ENCODE data around the gene ERICH6B. TPM values are rescaled to one million over a fixed set of nuclear protein-coding genes. Genes with fewer than 3 reads are reported as not detected.

The ERICH6B gene
- total RNA-seq, 1 experiment from 2014 or later, result not detected

GRCh38 chr13:45621950-45622349 is 6.4 kb upstream of the ERICH6B start:
- Histone ChIP-seq H3K4me3 (ENCODE audit: low read length) (no peak overlapping the region), H3K4me1 (ENCODE audit: low read length) (no peaks in the 10 kb centered on the region), H3K79me2 (ENCODE audit: low read length) (no peaks in the 10 kb centered on the region), H3K36me3 (ENCODE audit: insufficient read depth, low read length) (no peaks in the 10 kb centered on the region), H4K20me1 (ENCODE audit: insufficient read depth, low read depth, low read length) (no peaks in the 10 kb centered on the region), H3K9ac (ENCODE audit: low read length) (no peak overlapping the region), H3K27me3 (ENCODE audit: low read length) (no peaks in the 10 kb centered on the region), H3K27ac (ENCODE audit: low read length) (no peak overlapping the region), H3K9me3 (ENCODE audit: low read length) (no peaks in the 10 kb centered on the region), H2AFZ (ENCODE audit: low read length) (no peak overlapping the region), H3K4me2 (ENCODE audit: low read depth, low read length, poor library complexity, severe bottlenecking) (no peak overlapping the region), H3K9me2 (replicated peaks; ENCODE audit: insufficient read depth, low read length) (no peaks in the 10 kb centered on the region)
- DNase-seq, result no peak

DNA sequence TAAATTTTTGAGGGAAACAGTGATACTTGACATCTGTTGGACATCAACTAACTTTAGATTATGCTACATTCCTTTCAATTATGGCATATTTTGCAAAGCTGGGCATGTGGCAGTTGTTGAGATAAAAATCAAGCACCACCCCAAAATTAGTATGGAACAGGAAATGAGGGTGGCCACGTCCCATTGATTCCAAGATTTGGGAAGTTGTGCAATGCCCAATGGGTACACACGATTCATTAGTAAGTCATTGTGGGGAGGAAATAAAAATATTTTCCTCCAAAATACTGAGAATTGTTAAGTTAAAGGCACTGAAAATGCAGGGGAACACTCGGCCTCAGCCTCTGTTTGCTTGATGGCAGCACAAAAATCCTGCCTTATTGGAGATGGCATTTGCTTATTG is 7.6 kb downstream of the ERICH6B start:
- H3K27ac ChIP-seq (ENCODE audit: low read length), result no peak overlapping the region
- no peaks in the 10 kb centered on the region for H4K20me1 ChIP-seq (ENCODE audit: insufficient read depth, low read depth, low read length)
- H2AFZ ChIP-seq (ENCODE audit: low read length), result no peak overlapping the region
- H3K9me2 ChIP-seq (replicated peaks; ENCODE audit: insufficient read depth, low read length), result no peaks in the 10 kb centered on the region
- H3K4me3 ChIP-seq (ENCODE audit: low read length), result no peak overlapping the region
- H3K9me3 ChIP-seq (ENCODE audit: low read length), result no peaks in the 10 kb centered on the region
- H3K27me3 ChIP-seq (ENCODE audit: low read length), result no peaks in the 10 kb centered on the region
- no peaks in the 10 kb centered on the region for H3K4me1 ChIP-seq (ENCODE audit: low read length)
- H3K4me2 ChIP-seq (ENCODE audit: low read depth, low read length, poor library complexity, severe bottlenecking), result no peak overlapping the region
- H3K9ac ChIP-seq (ENCODE audit: low read length), result no peak overlapping the region
- no peaks in the 10 kb centered on the region for H3K36me3 ChIP-seq (ENCODE audit: insufficient read depth, low read length)
- no peaks in the 10 kb centered on the region for H3K79me2 ChIP-seq (ENCODE audit: low read length)
- DNase-seq, result no peak

DNA sequence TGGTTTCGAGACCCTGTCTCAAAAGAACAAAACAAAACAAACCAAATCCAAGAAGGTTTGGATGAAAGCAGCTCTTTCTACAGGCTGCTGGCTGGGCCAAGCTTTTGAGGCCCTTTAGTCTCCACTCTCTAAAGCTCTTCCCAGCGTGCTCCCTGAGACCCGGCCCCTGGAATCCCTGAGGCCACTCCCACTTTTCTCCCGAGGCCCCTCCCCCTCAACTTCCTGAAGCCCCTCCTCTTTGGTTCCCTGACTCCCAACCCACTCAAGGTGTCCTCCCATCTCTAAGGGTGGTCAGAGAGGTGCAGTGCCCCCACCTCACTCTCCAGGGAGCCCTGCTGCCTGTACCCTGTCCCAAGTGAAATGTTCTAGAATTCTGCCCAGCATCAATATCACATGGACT is 10.6 kb downstream of the ERICH6B start:
- no peaks in the 10 kb centered on the region for H3K79me2 ChIP-seq (ENCODE audit: low read length)
- no peaks in the 10 kb centered on the region for H3K36me3 ChIP-seq (ENCODE audit: insufficient read depth, low read length)
- H4K20me1 ChIP-seq (ENCODE audit: insufficient read depth, low read depth, low read length), result no peaks in the 10 kb centered on the region
- no peaks in the 10 kb centered on the region for H3K4me1 ChIP-seq (ENCODE audit: low read length)
- DNase-seq, result no peak
- no peak overlapping the region for H2AFZ ChIP-seq (ENCODE audit: low read length)
- no peak overlapping the region for H3K4me2 ChIP-seq (ENCODE audit: low read depth, low read length, poor library complexity, severe bottlenecking)
- H3K9ac ChIP-seq (ENCODE audit: low read length), result no peak overlapping the region
- H3K27ac ChIP-seq (ENCODE audit: low read length), result no peak overlapping the region
- H3K9me3 ChIP-seq (ENCODE audit: low read length), result no peaks in the 10 kb centered on the region
- no peak overlapping the region for H3K4me3 ChIP-seq (ENCODE audit: low read length)
- H3K9me2 ChIP-seq (replicated peaks; ENCODE audit: insufficient read depth, low read length), result no peaks in the 10 kb centered on the region
- H3K27me3 ChIP-seq (ENCODE audit: low read length), result no peaks in the 10 kb centered on the region

DNA sequence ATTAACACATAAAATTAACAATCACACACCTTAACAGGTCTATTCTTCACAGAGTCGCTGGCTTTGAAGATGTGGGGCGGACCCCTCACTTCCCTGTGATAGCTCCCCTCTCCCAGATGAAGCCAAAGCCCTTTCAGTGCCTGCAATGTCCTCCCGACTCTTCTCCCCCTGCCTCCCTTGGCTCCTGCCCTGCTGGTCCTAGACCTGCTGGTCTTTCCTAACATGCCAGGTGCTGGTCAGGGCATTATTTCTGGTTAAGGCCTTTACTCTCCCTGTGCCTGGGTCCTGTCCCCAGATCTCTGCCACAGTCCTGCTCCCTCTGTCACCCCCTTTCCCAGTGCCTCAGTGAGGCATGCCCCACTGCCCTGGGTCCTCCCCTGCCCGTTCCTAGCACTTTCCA is 12.2 kb downstream of the ERICH6B start:
- no peak overlapping the region for H2AFZ ChIP-seq (ENCODE audit: low read length)
- H3K4me1 ChIP-seq (ENCODE audit: low read length), result no peaks in the 10 kb centered on the region
- H3K27ac ChIP-seq (ENCODE audit: low read length), result no peak overlapping the region
- H3K36me3 ChIP-seq (ENCODE audit: insufficient read depth, low read length), result no peaks in the 10 kb centered on the region
- no peak overlapping the region for H3K4me2 ChIP-seq (ENCODE audit: low read depth, low read length, poor library complexity, severe bottlenecking)
- no peaks in the 10 kb centered on the region for H3K9me2 ChIP-seq (replicated peaks; ENCODE audit: insufficient read depth, low read length)
- H3K9me3 ChIP-seq (ENCODE audit: low read length), result no peaks in the 10 kb centered on the region
- no peaks in the 10 kb centered on the region for H3K79me2 ChIP-seq (ENCODE audit: low read length)
- H3K4me3 ChIP-seq (ENCODE audit: low read length), result no peak overlapping the region
- no peak for DNase-seq
- H4K20me1 ChIP-seq (ENCODE audit: insufficient read depth, low read depth, low read length), result no peaks in the 10 kb centered on the region
- H3K9ac ChIP-seq (ENCODE audit: low read length), result no peak overlapping the region
- no peaks in the 10 kb centered on the region for H3K27me3 ChIP-seq (ENCODE audit: low read length)

- no peaks in the 10 kb centered on the region for H3K9me3 ChIP-seq (ENCODE audit: low read length)
- no peak overlapping the region for H3K4me2 ChIP-seq (ENCODE audit: low read depth, low read length, poor library complexity, severe bottlenecking)
- no peaks in the 10 kb centered on the region for H3K4me1 ChIP-seq (ENCODE audit: low read length)
- no peaks in the 10 kb centered on the region for H3K9me2 ChIP-seq (replicated peaks; ENCODE audit: insufficient read depth, low read length)
- no peak overlapping the region for H3K9ac ChIP-seq (ENCODE audit: low read length)
- no peaks in the 10 kb centered on the region for H3K79me2 ChIP-seq (ENCODE audit: low read length)
- no peak overlapping the region for H2AFZ ChIP-seq (ENCODE audit: low read length)
- no peaks in the 10 kb centered on the region for H3K36me3 ChIP-seq (ENCODE audit: insufficient read depth, low read length)
- no peak for DNase-seq
- H3K4me3 ChIP-seq (ENCODE audit: low read length), result no peak overlapping the region
- no peaks in the 10 kb centered on the region for H3K27me3 ChIP-seq (ENCODE audit: low read length)
- H4K20me1 ChIP-seq (ENCODE audit: insufficient read depth, low read depth, low read length), result no peaks in the 10 kb centered on the region
- H3K27ac ChIP-seq (ENCODE audit: low read length), result no peak overlapping the region
These were observed 13.1 kb downstream of the ERICH6B start for GRCh38 chr13:45602183-45603170.

GRCh38 chr13:45601680-45602079 is 13.9 kb downstream of the ERICH6B start:
- no peaks in the 10 kb centered on the region for H3K36me3 ChIP-seq (ENCODE audit: insufficient read depth, low read length)
- no peak overlapping the region for H3K4me2 ChIP-seq (ENCODE audit: low read depth, low read length, poor library complexity, severe bottlenecking)
- H3K4me1 ChIP-seq (ENCODE audit: low read length), result no peaks in the 10 kb centered on the region
- H3K9me3 ChIP-seq (ENCODE audit: low read length), result no peaks in the 10 kb centered on the region
- no peaks in the 10 kb centered on the region for H3K79me2 ChIP-seq (ENCODE audit: low read length)
- no peak overlapping the region for H3K27ac ChIP-seq (ENCODE audit: low read length)
- H3K9ac ChIP-seq (ENCODE audit: low read length), result no peak overlapping the region
- no peak overlapping the region for H3K4me3 ChIP-seq (ENCODE audit: low read length)
- H4K20me1 ChIP-seq (ENCODE audit: insufficient read depth, low read depth, low read length), result no peaks in the 10 kb centered on the region
- no peak for DNase-seq
- H3K27me3 ChIP-seq (ENCODE audit: low read length), result no peaks in the 10 kb centered on the region
- H2AFZ ChIP-seq (ENCODE audit: low read length), result no peak overlapping the region
- no peaks in the 10 kb centered on the region for H3K9me2 ChIP-seq (replicated peaks; ENCODE audit: insufficient read depth, low read length)

GRCh38 chr13:45598597-45598996 is 16.9 kb downstream of the ERICH6B start:
- no peaks in the 10 kb centered on the region for H3K9me2 ChIP-seq (replicated peaks; ENCODE audit: insufficient read depth, low read length)
- no peak overlapping the region for H3K9ac ChIP-seq (ENCODE audit: low read length)
- no peak overlapping the region for H3K4me2 ChIP-seq (ENCODE audit: low read depth, low read length, poor library complexity, severe bottlenecking)
- no peak overlapping the region for H2AFZ ChIP-seq (ENCODE audit: low read length)
- no peaks in the 10 kb centered on the region for H3K9me3 ChIP-seq (ENCODE audit: low read length)
- no peaks in the 10 kb centered on the region for H3K27me3 ChIP-seq (ENCODE audit: low read length)
- no peak overlapping the region for H3K27ac ChIP-seq (ENCODE audit: low read length)
- DNase-seq, result no peak
- no peak overlapping the region for H3K4me3 ChIP-seq (ENCODE audit: low read length)
- no peaks in the 10 kb centered on the region for H3K79me2 ChIP-seq (ENCODE audit: low read length)
- H3K36me3 ChIP-seq (ENCODE audit: insufficient read depth, low read length), result no peaks in the 10 kb centered on the region
- H4K20me1 ChIP-seq (ENCODE audit: insufficient read depth, low read depth, low read length), result no peaks in the 10 kb centered on the region
- H3K4me1 ChIP-seq (ENCODE audit: low read length), result no peaks in the 10 kb centered on the region

DNA sequence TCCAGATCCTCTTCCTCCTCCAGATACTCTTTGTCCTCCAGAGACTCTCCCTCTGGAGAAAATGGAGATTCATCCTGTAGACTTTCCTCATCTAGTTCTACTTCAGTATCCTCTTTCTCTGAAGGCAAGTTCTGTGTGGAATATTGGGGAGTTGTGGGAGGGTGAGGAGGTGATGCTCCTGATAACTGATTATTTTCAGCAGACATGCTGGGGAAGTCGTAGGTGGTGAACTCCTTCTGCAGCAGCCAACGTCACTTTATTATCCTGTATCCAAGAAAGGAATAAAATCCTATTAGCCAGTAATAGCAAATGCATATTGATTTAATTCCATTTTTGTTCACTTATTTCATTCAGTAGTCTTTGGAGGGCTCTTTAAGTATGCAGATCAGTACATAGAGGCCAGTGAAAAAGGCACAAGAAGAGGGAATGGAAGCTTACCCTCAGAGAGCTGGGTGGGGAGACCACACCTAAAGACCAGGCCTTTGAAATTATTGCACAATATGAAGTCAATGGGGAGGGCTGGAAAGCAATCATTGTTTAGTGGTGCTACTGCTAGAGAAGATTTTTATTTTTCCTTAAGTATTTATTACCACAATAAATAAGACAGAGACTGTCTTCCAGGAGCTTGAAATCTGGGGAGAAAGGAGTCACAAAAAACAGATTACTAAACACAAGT is 18.6 kb downstream of the ERICH6B start:
- no peaks in the 10 kb centered on the region for H3K9me3 ChIP-seq (ENCODE audit: low read length)
- no peak overlapping the region for H2AFZ ChIP-seq (ENCODE audit: low read length)
- H3K9me2 ChIP-seq (replicated peaks; ENCODE audit: insufficient read depth, low read length), result no peaks in the 10 kb centered on the region
- no peak overlapping the region for H3K9ac ChIP-seq (ENCODE audit: low read length)
- H3K4me3 ChIP-seq (ENCODE audit: low read length), result no peak overlapping the region
- no peak for DNase-seq
- H3K79me2 ChIP-seq (ENCODE audit: low read length), result no peaks in the 10 kb centered on the region
- no peaks in the 10 kb centered on the region for H4K20me1 ChIP-seq (ENCODE audit: insufficient read depth, low read depth, low read length)
- no peak overlapping the region for H3K4me2 ChIP-seq (ENCODE audit: low read depth, low read length, poor library complexity, severe bottlenecking)
- H3K4me1 ChIP-seq (ENCODE audit: low read length), result no peaks in the 10 kb centered on the region
- no peaks in the 10 kb centered on the region for H3K27me3 ChIP-seq (ENCODE audit: low read length)
- no peaks in the 10 kb centered on the region for H3K36me3 ChIP-seq (ENCODE audit: insufficient read depth, low read length)
- no peak overlapping the region for H3K27ac ChIP-seq (ENCODE audit: low read length)

Measured in Karpas-422 (cell line).